Measurements from ENCODE around the gene GUCA1A. TPM values are rescaled to one million over a fixed set of nuclear protein-coding genes. Genes with fewer than 3 reads are reported as not detected.
A peak's percentile ranks its signal among the peaks of the same experiment; 100 is the strongest.

The GUCA1A gene
- total RNA-seq, 1 donor from 2014 or later = not detected

- peaks cover 31% of the 10 kb centered on the region for H3K4me1 Mint-ChIP-seq (ENCODE audit: low read depth)
- H3K36me3 Mint-ChIP-seq (ENCODE audit: low read depth) = peaks cover 1% of the 10 kb centered on the region
- H3K27ac Mint-ChIP-seq (ENCODE audit: unreplicated experiment) = no peak overlapping the region
- peaks cover 2% of the 10 kb centered on the region for H3K9me3 Mint-ChIP-seq (ENCODE audit: low read depth)
- no peak for TF ChIP-seq CTCF (IDR thresholded peaks at IDR 0.05)
- H3K27me3 Mint-ChIP-seq (ENCODE audit: low read depth) = no peaks in the 10 kb centered on the region
- H3K4me3 Mint-ChIP-seq (ENCODE audit: unreplicated experiment) = no peak overlapping the region
- DNase-seq (ENCODE audit: low spot score) = no peak
Measured at GRCh38 chr6:42135722-42136121, 37.4 kb upstream of the GUCA1A start.

- peaks cover 1% of the 10 kb centered on the region for H3K36me3 Mint-ChIP-seq (ENCODE audit: low read depth)
- peaks cover 37% of the 10 kb centered on the region for H3K4me1 Mint-ChIP-seq (ENCODE audit: low read depth)
- peaks cover 1% of the 10 kb centered on the region for H3K9me3 Mint-ChIP-seq (ENCODE audit: low read depth)
- TF ChIP-seq CTCF (IDR thresholded peaks at IDR 0.05) = peak; percentile 63
- H3K27me3 Mint-ChIP-seq (ENCODE audit: low read depth) = no peaks in the 10 kb centered on the region
- H3K27ac Mint-ChIP-seq (ENCODE audit: unreplicated experiment) = peak overlapping the region; percentile 59
- DNase-seq (ENCODE audit: low spot score) = no peak
- H3K4me3 Mint-ChIP-seq (ENCODE audit: unreplicated experiment) = no peak overlapping the region
Measured at GRCh38 chr6:42136508-42137193, 36.5 kb upstream of the GUCA1A start.

- Mint-ChIP-seq H3K27me3 (ENCODE audit: low read depth) (no peaks in the 10 kb centered on the region), H3K27ac (ENCODE audit: unreplicated experiment) (peak overlapping the region; percentile 59), H3K4me3 (ENCODE audit: unreplicated experiment) (no peak overlapping the region), H3K4me1 (ENCODE audit: low read depth) (peaks cover 35% of the 10 kb centered on the region), H3K9me3 (ENCODE audit: low read depth) (no peaks in the 10 kb centered on the region), H3K36me3 (ENCODE audit: low read depth) (no peaks in the 10 kb centered on the region)
- no peak for DNase-seq (ENCODE audit: low spot score)
- TF ChIP-seq CTCF (IDR thresholded peaks at IDR 0.05) = no peak
Measured at GRCh38 chr6:42137194-42137753, 35.9 kb upstream of the GUCA1A start.

GRCh38 chr6:42138190-42138589, 35.0 kb upstream of the GUCA1A start:
- DNase-seq (ENCODE audit: low spot score) = no peak
- Mint-ChIP-seq H3K27me3 (ENCODE audit: low read depth) (no peaks in the 10 kb centered on the region), H3K9me3 (ENCODE audit: low read depth) (no peaks in the 10 kb centered on the region), H3K36me3 (ENCODE audit: low read depth) (no peaks in the 10 kb centered on the region), H3K4me1 (ENCODE audit: low read depth) (peaks cover 40% of the 10 kb centered on the region), H3K4me3 (ENCODE audit: unreplicated experiment) (no peak overlapping the region), H3K27ac (ENCODE audit: unreplicated experiment) (no peak overlapping the region)
- TF ChIP-seq CTCF (IDR thresholded peaks at IDR 0.05) = no peak

GRCh38 chr6:42138630-42139619, 34.2 kb upstream of the GUCA1A start:
- H3K27me3 Mint-ChIP-seq (ENCODE audit: low read depth) = no peaks in the 10 kb centered on the region
- H3K36me3 Mint-ChIP-seq (ENCODE audit: low read depth) = no peaks in the 10 kb centered on the region
- H3K9me3 Mint-ChIP-seq (ENCODE audit: low read depth) = no peaks in the 10 kb centered on the region
- H3K4me1 Mint-ChIP-seq (ENCODE audit: low read depth) = peaks cover 40% of the 10 kb centered on the region
- no peak for DNase-seq (ENCODE audit: low spot score)
- peak overlapping the region; percentile 88 for H3K27ac Mint-ChIP-seq (ENCODE audit: unreplicated experiment)
- no peak overlapping the region for H3K4me3 Mint-ChIP-seq (ENCODE audit: unreplicated experiment)
- TF ChIP-seq CTCF (IDR thresholded peaks at IDR 0.05) = no peak

All from chondrocyte (in vitro differentiated cells).